Activated naive CD4-positive, alpha-beta T cell treated with Interleukin-2 at 50 U/mL for 16 hours (primary cell): ENCODE measurements around the gene KIZ.

Source experiments
- DNase-seq: peaks from one replicate; pipeline ENCODE4 v3.0.0-alpha.2; 2020

KIZ gene

DNA sequence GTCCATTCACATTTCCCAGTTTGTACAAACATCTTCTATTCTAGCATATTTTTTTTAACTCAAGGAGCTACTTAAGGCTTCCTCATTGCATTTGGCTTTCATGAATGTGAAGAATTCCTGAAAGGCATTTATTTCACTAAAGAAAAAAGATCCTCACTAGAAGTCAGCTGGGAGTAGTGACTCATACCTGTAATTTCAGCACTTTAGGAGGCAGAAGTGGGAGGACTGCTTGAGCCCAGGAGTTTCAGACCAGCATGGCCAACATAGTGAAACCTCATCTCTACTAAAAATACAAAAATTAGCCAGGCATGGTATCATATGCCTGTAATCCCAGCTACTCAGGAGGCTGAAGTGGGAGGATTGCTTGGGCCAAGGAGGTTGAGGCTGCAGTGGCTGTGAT is 146.4 kb downstream of the KIZ start:
- DNase-seq: no peak

GRCh38 chr20:21272679-21273078 is 146.8 kb downstream of the KIZ start:
- DNase-seq: no peak

- DNase-seq: no peak
These were observed 148.0 kb downstream of the KIZ start for GRCh38 chr20:21273755-21274386.

- no peak for DNase-seq
These were observed 152.9 kb downstream of the KIZ start for GRCh38 chr20:21278829-21279228.

- DNase-seq: no peak
These were observed 154.0 kb downstream of the KIZ start for GRCh38 chr20:21279706-21280521.

- DNase-seq: no peak
These were observed 154.7 kb downstream of the KIZ start for GRCh38 chr20:21280522-21281016.

DNA sequence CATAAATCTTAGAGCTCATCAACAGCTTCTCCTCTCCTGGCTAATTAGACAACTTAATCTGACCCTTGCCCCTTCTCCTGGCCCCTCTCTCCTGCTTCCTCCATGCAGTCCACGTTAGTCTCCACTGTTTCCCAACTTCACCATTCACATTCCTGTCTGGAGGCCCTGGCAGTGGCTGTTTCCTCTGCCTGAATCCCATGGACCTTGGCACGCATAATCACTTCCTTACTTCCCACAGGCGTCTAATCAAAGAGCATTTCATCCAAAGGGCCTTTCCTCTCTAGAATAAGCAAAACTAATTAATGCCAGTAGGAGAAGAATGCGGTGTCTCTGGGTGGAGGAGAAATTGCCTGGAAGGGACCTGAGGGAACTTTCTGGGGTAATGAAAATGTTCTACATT is 160.9 kb downstream of the KIZ start:
- no peak for DNase-seq

GRCh38 chr20:21288587-21289370 is 162.9 kb downstream of the KIZ start:
- DNase-seq: no peak

DNA sequence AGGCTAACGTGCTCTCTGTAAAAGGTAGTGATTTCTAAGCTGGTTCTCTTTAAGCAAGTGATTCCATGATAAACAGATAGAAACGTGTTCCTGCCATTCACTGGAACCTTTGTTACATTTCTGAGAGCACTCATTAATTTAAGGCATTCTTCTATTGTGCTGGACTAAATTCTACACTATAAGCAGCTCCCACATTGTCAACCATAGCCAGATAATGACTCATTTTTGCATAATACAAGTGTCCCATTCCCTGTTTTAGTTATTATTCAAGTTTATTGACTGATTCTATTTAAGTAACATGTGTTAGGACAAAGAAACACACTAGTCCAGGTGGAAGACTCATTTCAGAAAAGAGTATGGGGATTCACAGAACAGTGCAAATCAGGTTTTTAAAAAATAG is 163.8 kb downstream of the KIZ start:
- DNase-seq: no peak

DNA sequence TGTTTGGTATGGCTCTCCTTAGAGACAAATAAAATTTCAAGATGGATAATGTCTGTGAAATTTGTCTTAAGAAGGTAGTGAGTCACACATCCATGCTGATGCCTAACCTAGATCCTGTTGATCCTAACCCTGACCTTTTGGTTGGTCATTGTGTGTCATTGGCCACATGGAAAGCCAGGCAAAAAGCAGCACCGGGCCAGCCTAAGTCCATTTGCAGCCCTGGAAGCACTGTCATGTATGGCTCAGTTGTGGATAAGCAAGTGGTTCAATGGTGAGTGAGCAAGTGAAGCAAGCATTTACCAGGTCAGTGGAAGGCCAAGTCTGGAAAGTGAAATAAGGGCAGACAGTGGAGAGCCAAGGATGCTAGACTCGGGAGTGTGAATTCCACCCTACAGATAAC is 165.1 kb downstream of the KIZ start:
- no peak for DNase-seq

DNA sequence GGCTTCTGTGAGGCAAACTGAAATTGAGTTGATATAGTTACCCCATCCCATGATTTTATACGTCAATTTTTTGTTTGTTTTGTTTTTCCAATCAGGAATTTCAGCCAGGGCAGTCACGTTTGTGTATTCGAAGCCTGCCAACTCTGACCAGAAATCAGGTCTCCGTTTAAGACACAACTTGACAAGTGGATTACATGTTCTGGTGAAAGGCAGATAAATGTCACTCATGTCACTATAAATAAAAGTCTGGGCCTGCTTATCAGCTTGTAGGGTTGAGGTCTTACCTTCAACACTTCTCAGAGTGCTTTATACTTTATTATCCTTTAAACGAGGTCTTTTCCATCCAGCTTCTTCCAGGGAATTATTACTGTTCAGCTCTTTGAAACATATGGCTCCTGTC is 168.9 kb downstream of the KIZ start:
- no peak for DNase-seq
